Activated CD4-positive, alpha-beta T cell treated with anti-CD3 and anti-CD28 coated beads, Interleukin-2, amount 10 ng/mL, durations not matched to agents 24 days and 14 days (primary cell): ENCODE data around the gene ABI3BP. TPM values are rescaled to one million over a fixed set of nuclear protein-coding genes. Genes with fewer than 3 reads are reported as not detected.

ENCODE experiments used
- DNase-seq: peaks from one replicate; pipeline ENCODE4 v3.0.0; 2022
- H3K27ac Mint-ChIP-seq: one replicate; pipeline ENCODE4 v1.8.0; 2022; ENCODE audit warnings: mild to moderate bottlenecking, mixed read lengths
- H3K27me3 Mint-ChIP-seq: one replicate; pipeline ENCODE4 v1.8.0; 2022; ENCODE audit warnings: mixed read lengths
- H3K36me3 Mint-ChIP-seq: one replicate; pipeline ENCODE4 v1.8.0; 2022; ENCODE audit warnings: low read depth, mild to moderate bottlenecking, mixed read lengths
- H3K4me1 Mint-ChIP-seq: one replicate; pipeline ENCODE4 v1.8.0; 2021; ENCODE audit warnings: mixed read lengths
- H3K4me3 Mint-ChIP-seq: one replicate; pipeline ENCODE4 v1.8.0; 2022; ENCODE audit warnings: mild to moderate bottlenecking, moderate library complexity, mixed read lengths
- H3K9me3 Mint-ChIP-seq: one replicate; pipeline ENCODE4 v1.8.0; 2021; ENCODE audit warnings: mixed read lengths
- intact Hi-C: fragments of 100-400 bp; cut with micrococcal nuclease; formaldehyde crosslinking; loops from one replicate; pipeline ENCODE4 v1.15.1; 2023
- total RNA-seq: library from RNA; stranded (reverse); gene quantifications from 2 replicates; pipeline ENCODE4 v1.2.3, GENCODE V29; 2022

ABI3BP gene
- total RNA-seq, 1 donor from 2014 or later, result not detected

DNA sequence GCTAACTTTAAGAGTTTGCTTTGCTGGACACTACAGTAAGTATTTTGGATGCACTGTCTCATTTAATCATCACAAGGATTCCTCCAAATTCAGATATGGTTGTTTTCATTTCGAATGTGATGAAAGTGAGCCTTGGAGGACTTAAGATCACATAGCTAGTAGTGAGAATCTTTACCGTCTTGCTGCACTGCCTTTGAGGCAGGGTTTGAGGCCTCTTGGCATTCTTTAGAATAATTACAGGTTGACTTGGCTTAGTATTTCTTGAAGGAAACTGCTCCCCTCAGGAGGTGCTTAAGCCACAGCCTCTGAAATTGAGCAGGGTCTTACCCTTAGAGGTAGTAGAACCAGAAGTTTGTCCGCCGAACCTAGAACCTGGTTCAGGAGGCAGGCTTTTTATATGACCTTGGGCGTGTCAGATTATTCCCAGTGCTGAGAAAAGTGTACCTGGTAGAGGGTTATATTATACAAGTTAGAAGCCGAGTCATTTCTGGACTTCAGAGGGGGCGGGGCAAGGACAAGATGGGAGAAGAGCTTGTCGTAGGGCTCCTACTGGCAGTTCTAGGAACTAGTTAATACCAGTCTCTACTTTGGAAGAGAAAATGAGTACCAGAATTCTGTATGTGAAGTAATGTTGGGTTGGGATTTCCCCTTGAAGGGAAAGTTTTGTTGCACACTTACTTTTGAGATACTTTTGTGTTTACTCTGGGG, 282.8 kb downstream of the ABI3BP start:
- intact Hi-C loops, result loop anchor here (1.0 to 10.0 kb wide), 7 partner anchors 45 to 966 kb away; partner anchors contain the start of genes NIT2, SENP7 and TBC1D23
- Mint-ChIP-seq H3K27ac (peak overlapping the region; percentile 92), H3K36me3 (peaks cover 37% of the 10 kb centered on the region), H3K27me3 (no peaks in the 10 kb centered on the region), H3K9me3 (peaks cover 12% of the 10 kb centered on the region), H3K4me1 (peaks cover 40% of the 10 kb centered on the region), H3K4me3 (peak overlapping the region; percentile 88)
- DNase-seq, result peak; percentile 90

GRCh38 chr3:100709842-100710260, 283.4 kb downstream of the ABI3BP start:
- DNase-seq, result peak; percentile 81
- Mint-ChIP-seq H3K4me1 (peaks cover 35% of the 10 kb centered on the region), H3K27me3 (no peaks in the 10 kb centered on the region), H3K4me3 (peak overlapping the region; percentile 88), H3K36me3 (peaks cover 32% of the 10 kb centered on the region), H3K9me3 (peaks cover 12% of the 10 kb centered on the region), H3K27ac (peak overlapping the region; percentile 94)
- intact Hi-C loops, result loop anchor here (1.0 to 10.0 kb wide), 10 partner anchors 45 to 966 kb away; partner anchors contain the start of genes LNP1, NIT2, PCNP and SENP7

- intact Hi-C loops, result loop anchor here (1.0 to 5.0 kb wide), 3 partner anchors 58 to 863 kb away; partner anchors contain the start of genes LNP1, PCNP and TOMM70
- peak; percentile 100 for DNase-seq
- H3K27ac Mint-ChIP-seq, result peak within 1 kb of the TSS; percentile 94
- no peaks in the 10 kb centered on the region for H3K27me3 Mint-ChIP-seq
- peaks cover 29% of the 10 kb centered on the region for H3K36me3 Mint-ChIP-seq
- H3K4me1 Mint-ChIP-seq, result peaks cover 33% of the 10 kb centered on the region
- peak within 1 kb of the TSS; percentile 88 for H3K4me3 Mint-ChIP-seq
- H3K9me3 Mint-ChIP-seq, result peaks cover 12% of the 10 kb centered on the region
Observed at GRCh38 chr3:100708989-100709841, 284.0 kb downstream of the ABI3BP start, which contains the start of gene TFG. TSS of gene TFG (plus strand) at chr3:100709494. CDS start at chr3:100713686, 4,192 bp downstream.

DNA sequence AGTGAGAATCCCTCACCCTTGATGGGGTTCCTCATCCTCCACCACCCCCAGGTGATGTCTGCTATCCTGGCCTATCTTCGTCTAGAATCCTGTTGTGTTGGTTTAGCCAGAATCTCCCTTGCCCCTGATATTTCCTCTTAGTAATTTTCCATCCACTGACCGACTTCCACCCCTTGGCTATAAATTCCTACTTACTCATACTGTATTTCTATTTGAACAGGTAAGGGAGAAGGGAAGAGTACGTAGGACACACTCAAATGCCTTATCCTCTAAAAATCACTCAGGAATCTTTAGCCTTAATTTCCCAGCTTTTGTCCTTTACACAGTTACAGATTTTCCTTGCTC, 284.6 kb downstream of the ABI3BP start:
- intact Hi-C loops, result loop anchor here (5.0 kb wide), 1 partner anchor 864 kb away; the partner anchor contains the start of gene PCNP
- Mint-ChIP-seq H3K27me3 (peaks cover under 1% of the 10 kb centered on the region), H3K4me3 (peak overlapping the region; percentile 88), H3K36me3 (peaks cover 24% of the 10 kb centered on the region), H3K4me1 (peaks cover 30% of the 10 kb centered on the region), H3K27ac (peak overlapping the region; percentile 94), H3K9me3 (peaks cover 12% of the 10 kb centered on the region)
- no peak for DNase-seq

GRCh38 chr3:100706365-100706764, 286.9 kb downstream of the ABI3BP start:
- no peak for DNase-seq
- Mint-ChIP-seq H3K4me3 (no peak overlapping the region), H3K27ac (no peak overlapping the region), H3K4me1 (peaks cover 19% of the 10 kb centered on the region), H3K36me3 (peaks cover 11% of the 10 kb centered on the region), H3K27me3 (peaks cover 4% of the 10 kb centered on the region), H3K9me3 (peaks cover 12% of the 10 kb centered on the region)
- intact Hi-C loops, result loop anchor here (5.0 kb wide), 1 partner anchor 866 kb away; the partner anchor contains the start of gene PCNP

GRCh38 chr3:100703865-100704264, 289.4 kb downstream of the ABI3BP start:
- peaks cover 23% of the 10 kb centered on the region for H3K27me3 Mint-ChIP-seq
- H3K27ac Mint-ChIP-seq, result no peak overlapping the region
- DNase-seq, result no peak
- H3K4me3 Mint-ChIP-seq, result no peak overlapping the region
- H3K9me3 Mint-ChIP-seq, result peaks cover 3% of the 10 kb centered on the region
- no peaks in the 10 kb centered on the region for H3K36me3 Mint-ChIP-seq
- intact Hi-C loops, result no loop called here
- H3K4me1 Mint-ChIP-seq, result peaks cover 7% of the 10 kb centered on the region

DNA sequence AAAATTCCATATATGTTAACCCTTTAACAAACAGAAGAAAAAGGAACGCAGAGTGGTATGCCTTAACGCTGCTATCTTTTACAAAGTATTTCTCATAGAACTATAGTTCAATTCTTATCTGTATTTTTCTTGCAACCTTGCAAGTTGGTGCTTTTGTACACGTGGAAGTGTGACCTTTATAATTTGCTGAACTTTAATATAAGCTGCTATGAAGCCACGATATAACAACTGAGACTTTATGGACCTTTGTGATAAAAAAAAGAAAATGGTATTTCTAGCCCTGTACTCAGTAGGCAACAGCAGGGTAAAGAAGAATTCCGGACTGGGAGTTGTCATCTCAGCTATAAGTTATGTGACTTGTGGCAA, 290.3 kb downstream of the ABI3BP start:
- no peaks in the 10 kb centered on the region for H3K9me3 Mint-ChIP-seq
- H3K4me1 Mint-ChIP-seq, result peaks cover 2% of the 10 kb centered on the region
- no peak overlapping the region for H3K4me3 Mint-ChIP-seq
- DNase-seq, result no peak
- H3K27me3 Mint-ChIP-seq, result peaks cover 32% of the 10 kb centered on the region
- intact Hi-C loops, result no loop called here
- H3K36me3 Mint-ChIP-seq, result no peaks in the 10 kb centered on the region
- H3K27ac Mint-ChIP-seq, result no peak overlapping the region

GRCh38 chr3:100702082-100702979, 290.9 kb downstream of the ABI3BP start:
- H3K4me1 Mint-ChIP-seq, result peaks cover 2% of the 10 kb centered on the region
- DNase-seq, result no peak
- no peaks in the 10 kb centered on the region for H3K9me3 Mint-ChIP-seq
- H3K4me3 Mint-ChIP-seq, result no peak overlapping the region
- H3K27me3 Mint-ChIP-seq, result peaks cover 36% of the 10 kb centered on the region
- H3K27ac Mint-ChIP-seq, result no peak overlapping the region
- H3K36me3 Mint-ChIP-seq, result no peaks in the 10 kb centered on the region
- intact Hi-C loops, result no loop called here

DNA sequence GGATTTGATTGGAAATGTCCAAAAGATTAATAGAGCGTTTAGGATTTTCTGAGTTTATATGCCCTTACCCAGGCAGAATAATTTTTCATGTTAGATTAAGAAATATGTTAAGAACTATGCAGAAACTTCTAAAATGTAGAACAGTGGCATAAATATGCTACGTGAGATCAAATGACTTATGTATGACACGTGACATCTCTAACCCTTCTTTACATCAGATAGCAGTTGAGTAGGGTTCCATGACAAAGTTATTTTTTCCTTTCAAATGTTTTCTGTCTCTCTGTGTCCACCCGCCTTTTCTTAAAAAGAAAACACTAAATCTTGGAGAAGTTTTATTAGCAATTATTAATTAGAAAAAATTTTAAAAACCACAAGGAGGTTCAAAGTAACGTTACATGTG, 292.5 kb downstream of the ABI3BP start:
- H3K36me3 Mint-ChIP-seq, result no peaks in the 10 kb centered on the region
- no peak overlapping the region for H3K4me3 Mint-ChIP-seq
- H3K27me3 Mint-ChIP-seq, result peaks cover 47% of the 10 kb centered on the region
- peaks cover 2% of the 10 kb centered on the region for H3K4me1 Mint-ChIP-seq
- no peak overlapping the region for H3K27ac Mint-ChIP-seq
- no peaks in the 10 kb centered on the region for H3K9me3 Mint-ChIP-seq
- intact Hi-C loops, result no loop called here
- DNase-seq, result no peak
